ENCODE data around the gene RXFP3. TPM values are rescaled to one million over a fixed set of nuclear protein-coding genes. Genes with fewer than 3 reads are reported as not detected.
A peak's percentile ranks its signal among the peaks of the same experiment; 100 is the strongest.
"Not testable (repeated sequence)": the region's sequence is repeated elsewhere in the genome, so short reads cannot be mapped to it uniquely, and the experiment has no call there.

RXFP3 gene
- total RNA-seq, 1 donor from 2014 or later = not detected

- ATAC-seq = no peak
- intact Hi-C loops (cut with DNase I) = no loop called here
- DNase-seq (ENCODE audit: low spot score) = no peak
These were observed 5.0 kb upstream of the RXFP3 start for GRCh38 chr5:33931136-33931535.

GRCh38 chr5:33933723-33934169 is 2.4 kb upstream of the RXFP3 start:
- intact Hi-C loops (cut with DNase I) = no loop called here
- DNase-seq (ENCODE audit: low spot score) (no peak), ATAC-seq (no peak)

- DNase-seq (ENCODE audit: low spot score) = no peak
- no peak for ATAC-seq
- intact Hi-C loops (cut with DNase I) = no loop called here
These were observed 2.0 kb upstream of the RXFP3 start for GRCh38 chr5:33934176-33934575.

- intact Hi-C loops (cut with DNase I) = no loop called here
- DNase-seq (ENCODE audit: low spot score) = peak; percentile 65
- ATAC-seq = peak; percentile 90
These were observed 194 bp upstream of the RXFP3 start for GRCh38 chr5:33936004-33936380.

- DNase-seq (ENCODE audit: low spot score) (no peak), ATAC-seq (no peak)
- intact Hi-C loops (cut with DNase I) = no loop called here
These were observed 976 bp downstream of the RXFP3 start for GRCh38 chr5:33937017-33937706.

- DNase-seq (ENCODE audit: low spot score) (no peak), ATAC-seq (no peak)
- intact Hi-C loops (cut with DNase I) = no loop called here
These were observed 1.7 kb downstream of the RXFP3 start for GRCh38 chr5:33937707-33938506.

GRCh38 chr5:33938507-33938796 is 2.3 kb downstream of the RXFP3 start:
- intact Hi-C loops (cut with DNase I) = no loop called here
- DNase-seq (ENCODE audit: low spot score) (no peak), ATAC-seq (no peak)

GRCh38 chr5:33938881-33939280 is 2.7 kb downstream of the RXFP3 start:
- ATAC-seq (no peak), DNase-seq (ENCODE audit: low spot score) (no peak)
- intact Hi-C loops (cut with DNase I) = no loop called here

GRCh38 chr5:33939556-33940262 is 3.5 kb downstream of the RXFP3 start:
- DNase-seq (ENCODE audit: low spot score) = no peak
- intact Hi-C loops (cut with DNase I) = no loop called here
- ATAC-seq = no peak

GRCh38 chr5:33941090-33941489 is 4.9 kb downstream of the RXFP3 start:
- DNase-seq (ENCODE audit: low spot score) (no peak), ATAC-seq (no peak)
- intact Hi-C loops (cut with DNase I) = no loop called here

GRCh38 chr5:33944543-33945132 is 8.5 kb downstream of the RXFP3 start:
- DNase-seq (ENCODE audit: low spot score) (no peak), ATAC-seq (no peak)
- intact Hi-C loops (cut with DNase I) = no loop called here

- ATAC-seq; intact Hi-C loops (cut with DNase I); DNase-seq (ENCODE audit: low spot score): not testable (repeated sequence)
These were observed 16.0 kb downstream of the RXFP3 start for GRCh38 chr5:33952175-33952574.

GRCh38 chr5:33957577-33958150 is 21.5 kb downstream of the RXFP3 start:
- no peak for DNase-seq (ENCODE audit: low spot score)
- intact Hi-C loops (cut with DNase I) = no loop called here
- no peak for ATAC-seq

GRCh38 chr5:33958176-33958575 is 22.0 kb downstream of the RXFP3 start:
- intact Hi-C loops (cut with DNase I) = no loop called here
- no peak for ATAC-seq
- DNase-seq (ENCODE audit: low spot score) = no peak

- no peak for DNase-seq (ENCODE audit: low spot score)
- intact Hi-C loops (cut with DNase I) = no loop called here
- ATAC-seq = no peak
These were observed 28.0 kb downstream of the RXFP3 start for GRCh38 chr5:33964132-33964700.

GRCh38 chr5:33966805-33967204 is 30.6 kb downstream of the RXFP3 start:
- intact Hi-C loops (cut with DNase I) = no loop called here
- DNase-seq (ENCODE audit: low spot score) = no peak

GRCh38 chr5:33968211-33969005 is 32.2 kb downstream of the RXFP3 start:
- intact Hi-C loops (cut with DNase I) = no loop called here
- DNase-seq (ENCODE audit: low spot score) (no peak), ATAC-seq (no peak)

More at GRCh38 chr5:33966805-33967204, 30.6 kb downstream of the RXFP3 start:
- no peak for ATAC-seq

Measured in sciatic nerve (tissue), 2 donors.